ENCODE measurements around the gene PGLYRP1.

The PGLYRP1 gene

GRCh38 chr19:46017095-46017429 lies 5.8 kb downstream of the PGLYRP1 start:
- peaks cover 10% of the 10 kb centered on the region for H3K27me3 ChIP-seq (ENCODE audit: insufficient read depth, low read length)
- H3K4me1 ChIP-seq (ENCODE audit: control insufficient read depth, insufficient read depth, low read length, unreplicated experiment), result peaks cover 3% of the 10 kb centered on the region
- H3K79me2 ChIP-seq (ENCODE audit: control insufficient read depth, insufficient read depth, low read length, unreplicated experiment), result no peaks in the 10 kb centered on the region
- no peaks in the 10 kb centered on the region for H3K36me3 ChIP-seq (ENCODE audit: insufficient read depth, low read length)
- no peak overlapping the region for H3K27ac ChIP-seq (ENCODE audit: low read depth, low read length)
- no peak overlapping the region for H3K4me3 ChIP-seq (ENCODE audit: low read depth, low read length)
- no peak overlapping the region for H2AFZ ChIP-seq (ENCODE audit: low read length, unreplicated experiment)

DNA sequence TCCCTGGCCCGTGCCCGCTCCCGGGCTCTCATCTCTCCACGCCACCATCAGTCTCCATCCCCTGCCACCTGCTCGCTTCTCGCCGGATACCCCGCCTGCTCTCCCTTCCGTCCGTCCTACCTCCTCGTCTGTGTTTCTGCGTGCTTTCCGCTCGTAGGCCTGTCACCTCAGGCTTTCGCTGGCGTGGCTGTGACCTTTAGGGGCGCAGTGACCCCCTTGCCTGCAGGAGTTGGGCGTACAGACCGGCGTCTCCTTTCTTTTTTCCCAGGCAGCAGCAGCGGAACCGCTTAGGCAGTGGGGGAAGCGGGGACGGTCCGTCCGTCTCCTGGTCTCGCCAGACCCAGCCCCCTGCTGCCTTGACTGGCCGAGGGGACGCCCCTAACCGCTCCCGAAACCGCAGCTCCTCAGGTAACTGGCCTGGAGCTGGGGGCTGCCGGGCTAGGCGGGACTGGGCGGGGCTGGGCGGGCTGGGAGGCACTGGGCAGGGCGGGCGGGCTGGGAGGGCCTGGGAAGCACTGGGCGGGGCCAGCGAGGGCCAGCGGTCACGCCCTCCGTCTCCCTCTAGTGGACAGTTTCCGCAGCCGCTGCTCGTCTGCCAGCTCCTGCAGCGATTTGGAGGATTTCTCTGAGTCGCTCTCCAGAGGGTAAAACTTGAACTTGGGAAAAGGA lies 6.3 kb downstream of the PGLYRP1 start:
- Histone ChIP-seq H3K27me3 (ENCODE audit: insufficient read depth, low read length) (peaks cover 10% of the 10 kb centered on the region), H3K79me2 (ENCODE audit: control insufficient read depth, insufficient read depth, low read length, unreplicated experiment) (no peaks in the 10 kb centered on the region), H2AFZ (ENCODE audit: low read length, unreplicated experiment) (no peak overlapping the region), H3K27ac (ENCODE audit: low read depth, low read length) (no peak overlapping the region), H3K4me1 (ENCODE audit: control insufficient read depth, insufficient read depth, low read length, unreplicated experiment) (peaks cover 3% of the 10 kb centered on the region), H3K36me3 (ENCODE audit: insufficient read depth, low read length) (no peaks in the 10 kb centered on the region), H3K4me3 (ENCODE audit: low read depth, low read length) (peak overlapping the region; percentile 78)

DNA sequence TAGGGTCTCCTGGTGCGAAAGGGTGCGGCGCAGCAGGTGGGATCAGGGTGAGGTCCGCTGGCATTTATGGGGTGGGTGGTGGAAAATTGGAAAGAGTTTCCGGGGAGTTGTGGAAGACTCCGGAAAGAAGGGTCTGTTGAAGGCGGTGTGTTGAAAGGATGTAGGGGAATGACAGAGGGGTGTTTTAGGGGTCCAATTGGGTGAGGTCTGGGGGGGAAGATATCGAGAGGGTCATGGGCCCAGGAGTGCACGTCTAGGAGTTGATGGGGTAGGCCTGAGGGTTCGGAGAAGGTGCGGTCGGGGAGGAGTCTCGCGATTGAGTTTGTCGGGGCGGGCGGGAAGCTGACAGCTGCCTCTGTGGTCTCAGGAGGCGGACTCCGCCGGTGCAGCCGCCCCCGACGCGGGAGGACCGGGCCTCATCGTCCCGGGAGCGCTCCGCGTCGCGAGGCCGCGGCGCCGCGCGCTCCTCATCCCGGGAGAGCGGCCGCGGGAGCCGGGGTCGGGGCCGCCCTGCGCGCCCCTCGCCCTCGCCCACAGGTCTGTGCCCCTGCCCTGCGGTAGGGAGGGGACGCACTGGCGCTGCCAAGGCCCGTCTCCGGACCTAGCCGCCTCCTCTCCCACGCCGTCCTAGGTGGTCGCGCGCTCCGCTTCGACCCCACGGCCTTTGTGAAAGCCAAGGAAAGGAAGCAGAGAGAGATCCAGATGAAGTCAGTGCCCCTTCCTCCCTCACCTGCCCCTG lies 7.0 kb downstream of the PGLYRP1 start:
- no peak overlapping the region for H3K27ac ChIP-seq (ENCODE audit: low read depth, low read length)
- H3K4me1 ChIP-seq (ENCODE audit: control insufficient read depth, insufficient read depth, low read length, unreplicated experiment), result peaks cover 3% of the 10 kb centered on the region
- peaks cover 10% of the 10 kb centered on the region for H3K27me3 ChIP-seq (ENCODE audit: insufficient read depth, low read length)
- H2AFZ ChIP-seq (ENCODE audit: low read length, unreplicated experiment), result no peak overlapping the region
- no peaks in the 10 kb centered on the region for H3K36me3 ChIP-seq (ENCODE audit: insufficient read depth, low read length)
- H3K4me3 ChIP-seq (ENCODE audit: low read depth, low read length), result peak overlapping the region; percentile 78
- no peaks in the 10 kb centered on the region for H3K79me2 ChIP-seq (ENCODE audit: control insufficient read depth, insufficient read depth, low read length, unreplicated experiment)

- no peaks in the 10 kb centered on the region for H3K4me1 ChIP-seq (ENCODE audit: control insufficient read depth, insufficient read depth, low read length, unreplicated experiment)
- H3K4me3 ChIP-seq (ENCODE audit: low read depth, low read length), result no peak overlapping the region
- no peak overlapping the region for H3K27ac ChIP-seq (ENCODE audit: low read depth, low read length)
- H3K27me3 ChIP-seq (ENCODE audit: insufficient read depth, low read length), result peaks cover 10% of the 10 kb centered on the region
- no peak overlapping the region for H2AFZ ChIP-seq (ENCODE audit: low read length, unreplicated experiment)
- no peaks in the 10 kb centered on the region for H3K36me3 ChIP-seq (ENCODE audit: insufficient read depth, low read length)
- H3K79me2 ChIP-seq (ENCODE audit: control insufficient read depth, insufficient read depth, low read length, unreplicated experiment), result no peaks in the 10 kb centered on the region
Observed at GRCh38 chr19:46014941-46015686, 7.7 kb downstream of the PGLYRP1 start.

DNA sequence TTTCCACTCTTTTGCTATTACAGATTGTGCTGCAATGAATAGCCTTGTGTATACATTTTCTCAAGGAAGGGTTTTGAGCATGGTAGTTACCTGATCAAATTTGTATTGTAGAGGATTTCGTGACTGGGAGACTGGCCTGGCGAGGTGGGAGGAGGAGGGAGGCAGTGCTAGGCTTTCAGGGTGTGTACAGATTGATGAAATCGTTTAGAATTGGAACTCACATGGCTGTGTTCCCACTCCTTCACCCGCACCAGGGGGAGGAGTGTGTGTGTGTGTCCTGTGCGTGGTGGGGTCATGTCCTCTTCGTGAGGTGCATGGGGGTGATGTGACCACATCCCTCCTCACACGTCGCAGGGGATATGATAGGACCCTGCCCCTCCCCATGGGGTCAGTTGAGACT lies 8.3 kb downstream of the PGLYRP1 start:
- Histone ChIP-seq H3K27ac (ENCODE audit: low read depth, low read length) (no peak overlapping the region), H3K4me3 (ENCODE audit: low read depth, low read length) (no peak overlapping the region), H3K27me3 (ENCODE audit: insufficient read depth, low read length) (peaks cover 10% of the 10 kb centered on the region), H2AFZ (ENCODE audit: low read length, unreplicated experiment) (no peak overlapping the region), H3K36me3 (ENCODE audit: insufficient read depth, low read length) (no peaks in the 10 kb centered on the region), H3K4me1 (ENCODE audit: control insufficient read depth, insufficient read depth, low read length, unreplicated experiment) (no peaks in the 10 kb centered on the region), H3K79me2 (ENCODE audit: control insufficient read depth, insufficient read depth, low read length, unreplicated experiment) (no peaks in the 10 kb centered on the region)

DNA sequence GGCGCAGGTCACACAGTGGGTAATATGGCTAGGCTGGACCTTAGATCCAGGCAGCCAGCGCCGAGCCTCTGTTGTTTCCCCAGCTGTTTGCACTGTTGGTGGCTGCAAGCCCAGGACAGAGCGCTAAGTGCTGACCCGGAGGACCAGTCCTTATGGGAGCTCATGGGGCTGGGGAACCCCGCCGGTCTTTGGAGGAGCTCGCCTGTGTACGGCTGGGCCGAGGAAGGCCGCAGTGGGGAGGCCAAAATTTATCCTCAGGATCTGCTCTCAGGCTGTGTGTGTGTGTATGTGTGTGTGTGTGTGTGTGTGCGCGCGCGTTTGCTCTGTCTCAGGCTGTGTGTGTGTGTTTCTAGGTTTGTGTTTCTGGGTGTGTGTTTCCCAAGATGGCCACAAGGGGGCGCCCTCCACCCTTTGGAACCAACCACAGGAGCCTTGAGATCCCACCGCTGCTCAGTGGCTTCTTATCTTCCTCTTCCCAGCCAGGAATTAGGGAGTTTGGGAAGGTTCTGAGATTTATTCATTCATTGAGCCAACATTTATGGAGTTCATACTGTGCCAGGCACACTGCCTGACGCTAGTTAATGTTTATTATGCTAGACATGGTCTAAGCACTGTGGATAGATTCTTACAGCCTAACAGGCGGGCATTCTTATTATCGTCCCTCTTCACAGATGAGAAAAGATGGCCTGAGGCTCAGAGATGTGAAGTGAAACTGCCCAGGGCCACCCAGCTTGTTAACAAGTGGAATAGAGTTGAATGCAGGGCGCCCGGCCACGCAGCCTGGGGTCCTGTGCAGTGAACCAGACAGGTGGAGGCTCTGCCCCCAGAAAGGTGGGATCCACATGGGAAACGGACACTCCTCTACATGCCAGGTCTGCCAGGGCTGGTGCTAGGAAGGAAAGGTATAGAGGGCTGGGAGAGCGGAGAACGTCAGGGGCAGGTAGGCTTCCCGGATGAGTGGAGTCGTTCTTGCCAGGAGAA lies 13.0 kb downstream of the PGLYRP1 start:
- H3K27ac ChIP-seq (ENCODE audit: low read depth, low read length), result no peak overlapping the region
- no peaks in the 10 kb centered on the region for H3K36me3 ChIP-seq (ENCODE audit: insufficient read depth, low read length)
- H2AFZ ChIP-seq (ENCODE audit: low read length, unreplicated experiment), result no peak overlapping the region

GRCh38 chr19:46006411-46006810 lies 16.4 kb downstream of the PGLYRP1 start:
- Histone ChIP-seq H2AFZ (ENCODE audit: low read length, unreplicated experiment) (no peak overlapping the region), H3K36me3 (ENCODE audit: insufficient read depth, low read length) (no peaks in the 10 kb centered on the region), H3K79me2 (ENCODE audit: control insufficient read depth, insufficient read depth, low read length, unreplicated experiment) (no peaks in the 10 kb centered on the region), H3K27ac (ENCODE audit: low read depth, low read length) (no peak overlapping the region), H3K4me3 (ENCODE audit: low read depth, low read length) (no peak overlapping the region), H3K27me3 (ENCODE audit: insufficient read depth, low read length) (no peaks in the 10 kb centered on the region), H3K4me1 (ENCODE audit: control insufficient read depth, insufficient read depth, low read length, unreplicated experiment) (no peaks in the 10 kb centered on the region)

More for the DNA sequence above, 13.0 kb downstream of the PGLYRP1 start:
- no peaks in the 10 kb centered on the region for H3K27me3 ChIP-seq (ENCODE audit: insufficient read depth, low read length)
- no peaks in the 10 kb centered on the region for H3K4me1 ChIP-seq (ENCODE audit: control insufficient read depth, insufficient read depth, low read length, unreplicated experiment)
- H3K79me2 ChIP-seq (ENCODE audit: control insufficient read depth, insufficient read depth, low read length, unreplicated experiment), result no peaks in the 10 kb centered on the region
- no peak overlapping the region for H3K4me3 ChIP-seq (ENCODE audit: low read depth, low read length)

DNA sequence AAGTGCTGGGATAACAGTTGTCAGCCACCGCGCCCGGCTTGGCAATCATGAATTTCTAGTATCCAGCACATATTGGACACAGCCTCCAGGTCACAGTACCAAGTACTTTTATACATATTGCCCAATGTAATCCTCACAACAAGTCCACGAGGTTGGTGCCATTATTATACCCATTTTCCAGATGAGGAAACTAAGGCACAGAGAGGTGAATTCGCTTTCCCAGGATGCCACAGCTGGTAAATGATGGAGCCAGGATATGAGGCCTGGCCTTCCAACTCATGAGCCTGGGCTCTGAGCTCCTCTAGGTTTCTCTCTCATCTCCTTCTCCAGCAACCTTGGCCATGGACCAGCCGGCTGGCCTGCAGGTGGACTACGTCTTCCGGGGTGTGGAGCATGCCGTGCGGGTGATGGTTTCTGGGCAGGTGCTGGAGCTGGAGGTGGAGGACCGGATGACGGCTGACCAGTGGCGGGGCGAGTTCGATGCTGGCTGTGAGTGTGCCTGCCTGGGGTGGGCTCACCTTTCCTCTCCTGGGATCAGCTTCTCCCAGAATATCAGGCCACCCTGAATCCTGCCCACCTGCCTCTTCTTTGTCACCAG lies 20.1 kb downstream of the PGLYRP1 start:
- Histone ChIP-seq H3K36me3 (ENCODE audit: insufficient read depth, low read length) (no peaks in the 10 kb centered on the region), H3K27me3 (ENCODE audit: insufficient read depth, low read length) (no peaks in the 10 kb centered on the region), H3K4me3 (ENCODE audit: low read depth, low read length) (no peak overlapping the region), H3K27ac (ENCODE audit: low read depth, low read length) (no peak overlapping the region), H2AFZ (ENCODE audit: low read length, unreplicated experiment) (no peak overlapping the region), H3K79me2 (ENCODE audit: control insufficient read depth, insufficient read depth, low read length, unreplicated experiment) (no peaks in the 10 kb centered on the region), H3K4me1 (ENCODE audit: control insufficient read depth, insufficient read depth, low read length, unreplicated experiment) (no peaks in the 10 kb centered on the region)

GRCh38 chr19:46000491-46001246 lies 22.2 kb downstream of the PGLYRP1 start:
- H3K79me2 ChIP-seq (ENCODE audit: control insufficient read depth, insufficient read depth, low read length, unreplicated experiment), result no peaks in the 10 kb centered on the region
- no peaks in the 10 kb centered on the region for H3K4me1 ChIP-seq (ENCODE audit: control insufficient read depth, insufficient read depth, low read length, unreplicated experiment)
- no peaks in the 10 kb centered on the region for H3K36me3 ChIP-seq (ENCODE audit: insufficient read depth, low read length)
- no peaks in the 10 kb centered on the region for H3K27me3 ChIP-seq (ENCODE audit: insufficient read depth, low read length)
- H3K27ac ChIP-seq (ENCODE audit: low read depth, low read length), result no peak overlapping the region
- no peak overlapping the region for H3K4me3 ChIP-seq (ENCODE audit: low read depth, low read length)
- no peak overlapping the region for H2AFZ ChIP-seq (ENCODE audit: low read length, unreplicated experiment)

Measured in ACC112 (cell line).